Panc1 (cell line): ENCODE results near the gene GRIP2. TPM values are rescaled to one million over a fixed set of nuclear protein-coding genes. Genes with fewer than 3 reads are reported as not detected.
A peak's percentile ranks its signal among the peaks of the same experiment; 100 is the strongest.

Source experiments
- ATAC-seq: fragments of 200-7000 bp; cut with Tn5 transposase; 2 replicates; pipeline ENCODE4 v1.9.1; 2020; ENCODE audit warnings: mild to moderate bottlenecking, moderate library complexity
- BruUV-seq: library from RNA; stranded (reverse); fragments of 400-500 nt; replicated peaks from 2 replicates; lab custom pipeline; 2021; lab: Mats Ljungman, UMichigan
- CTCF ChIA-PET: fragments of 300-600 bp; sonication (Branson Sonifier 250); formaldehyde crosslinking; loops from one replicate; lab custom pipeline; 2022; ENCODE audit warnings: antibody characterized with exemption; lab: Charles Lee
- POLR2A ChIA-PET: fragments of 300-600 bp; sonication (Branson Sonifier 250); formaldehyde crosslinking; loops from one replicate; lab custom pipeline; 2022; ENCODE audit warnings: antibody characterized with exemption; lab: Charles Lee
- DNase-seq: peaks from one replicate; pipeline ENCODE4 v3.0.0-alpha.2; 2010; ENCODE audit warnings: low read depth, low spot score
- H3K27ac ChIP-seq: 2 replicates; pipeline ENCODE4 v1.5.1; 2011; ENCODE audit warnings: mild to moderate bottlenecking, low read length, inconsistent platforms
- H3K27me3 ChIP-seq: fragments of 200-500 bp; sonication (Bioruptor generic); 2 replicates; pipeline ENCODE4 v1.6.0; 2014; ENCODE audit warnings: low read length, inconsistent platforms; ENCODE audit not compliant: control insufficient read depth, insufficient read depth
- H3K36me3 ChIP-seq: fragments of 200-500 bp; sonication (Bioruptor generic); 2 replicates; pipeline ENCODE4 v1.5.1; 2014; ENCODE audit warnings: inconsistent platforms, mild to moderate bottlenecking, low read length, moderate library complexity; ENCODE audit not compliant: control insufficient read depth, insufficient read depth
- H3K4me1 ChIP-seq: 2 replicates; pipeline ENCODE4 v1.5.1; 2011; ENCODE audit warnings: inconsistent platforms, mild to moderate bottlenecking, low read length, moderate library complexity; ENCODE audit not compliant: control insufficient read depth, insufficient read depth
- H3K4me3 ChIP-seq, 2 experiments: 2 replicates each; pipeline ENCODE4 v1.5.1; 2011 to 2012; ENCODE audit warnings: low read depth in 2 of 2, low read length in 2 of 2, mild to moderate bottlenecking in 2 of 2, inconsistent platforms in 1 of 2, moderate library complexity in 1 of 2
- H3K9me3 ChIP-seq: fragments of 200-500 bp; sonication (Bioruptor generic); 2 replicates; pipeline ENCODE4 v1.5.1; 2014; ENCODE audit warnings: low read depth, mild to moderate bottlenecking, inconsistent platforms, low read length, moderate library complexity; ENCODE audit not compliant: control insufficient read depth, insufficient read depth
- SIN3A ChIP-seq: IDR thresholded peaks from 2 replicates; pipeline ENCODE4 v1.6.1; 2012; ENCODE audit warnings: low read depth, mild to moderate bottlenecking, low read length, moderate library complexity, borderline replicate concordance; ENCODE audit not compliant: insufficient read depth
- TCF7L2 ChIP-seq: IDR thresholded peaks from 2 replicates; pipeline ENCODE4 v1.6.1; 2011; ENCODE audit warnings: mild to moderate bottlenecking, low read depth, low read length, inconsistent platforms
- in situ Hi-C: cut with HindIII; loops from 2 replicates; pipeline ENCODE4 v1.10.0; 2016; ENCODE audit warnings: low sequenced_read_pairs, low pct_unique_long_range_greater_than_20kb
- intact Hi-C: fragments of 100-400 bp; cut with micrococcal nuclease; formaldehyde crosslinking; loops from one replicate; pipeline ENCODE4 v1.10.0; 2022; ENCODE audit not compliant: unreplicated experiment
- total RNA-seq: library from RNA; stranded (reverse); gene quantifications from one replicate; pipeline ENCODE4 v1.2.1, GENCODE V29; 2021; ENCODE audit not compliant: unreplicated experiment
- TF ChIP-seq, protein P1 (sequence below): fragments of 450-650 bp; IDR thresholded peaks from 2 replicates; pipeline ENCODE4 v1.5.1; 2017; ENCODE audit warnings: mild to moderate bottlenecking
- TF ChIP-seq, protein P2 (sequence below), 2 experiments: IDR thresholded peaks; 2 replicates each; pipeline ENCODE4 v1.6.1; 2011 to 2012; ENCODE audit warnings: low read depth in 2 of 2, control low read depth in 1 of 2, low read length in 1 of 2, mild to moderate bottlenecking in 1 of 2, moderate library complexity in 1 of 2; ENCODE audit not compliant: insufficient read depth in 1 of 2

GRIP2 gene
- total RNA-seq, 1 experiment from 2014 or later, result 6.5 TPM

DNA sequence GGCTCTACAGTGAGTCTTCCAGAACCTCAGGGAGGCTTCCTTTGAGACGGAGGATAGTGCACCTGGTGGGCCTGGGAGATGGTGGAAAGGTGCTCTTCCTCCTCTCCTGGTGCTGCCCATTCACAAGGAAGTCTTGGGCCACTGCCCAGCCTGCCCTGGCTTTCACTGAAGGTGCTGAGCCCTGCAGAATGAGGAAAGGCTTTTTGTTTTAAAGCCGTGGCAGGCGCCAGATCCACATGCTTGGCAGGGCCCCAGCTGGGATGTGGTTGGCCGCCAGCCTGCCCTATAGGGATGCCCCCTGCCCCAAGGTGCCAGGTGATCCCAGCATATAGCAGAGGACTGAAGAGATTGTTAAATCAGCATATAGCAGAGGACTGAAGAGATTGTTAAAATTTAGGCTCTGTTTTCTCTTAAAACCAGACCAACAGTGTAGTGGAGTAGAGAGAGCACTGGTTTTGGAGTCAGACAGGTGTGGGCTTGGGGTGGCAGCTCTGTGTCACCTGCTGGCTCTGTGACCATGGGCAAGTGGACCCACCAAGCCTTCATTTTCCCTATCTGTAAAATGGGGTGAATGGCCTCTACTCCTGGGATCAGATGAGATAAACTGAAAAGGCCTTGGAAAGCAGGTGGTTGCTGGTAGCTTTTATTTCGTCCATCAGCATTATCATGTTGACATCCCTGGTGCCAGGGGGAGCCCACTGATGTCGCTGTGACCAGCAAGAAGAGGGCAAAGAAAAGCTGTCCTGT lies 84.4 kb downstream of the GRIP2 start:
- Histone ChIP-seq H3K4me1 (peaks cover 84% of the 10 kb centered on the region), H3K4me3 (no peak overlapping the region), H3K27me3 (no peaks in the 10 kb centered on the region), H3K9me3 (no peaks in the 10 kb centered on the region), H3K36me3 (no peaks in the 10 kb centered on the region; the same call in 1 of the 2 replicates), H3K27ac (peak overlapping the region; percentile 54)
- intact Hi-C loops (loop anchor here (10.0 kb wide), 1 partner anchor 51 kb away; the partner anchor contains the start of gene SLC6A6), in situ Hi-C loops (no loop called here)
- ChIA-PET POLR2A (no interaction called here), CTCF (no interaction called here)
- ATAC-seq, result no peak
- no peak for DNase-seq
- BruUV-seq, result no TSS peak
- TF ChIP-seq SIN3A, result no peak
- TF ChIP-seq, protein P1, sequence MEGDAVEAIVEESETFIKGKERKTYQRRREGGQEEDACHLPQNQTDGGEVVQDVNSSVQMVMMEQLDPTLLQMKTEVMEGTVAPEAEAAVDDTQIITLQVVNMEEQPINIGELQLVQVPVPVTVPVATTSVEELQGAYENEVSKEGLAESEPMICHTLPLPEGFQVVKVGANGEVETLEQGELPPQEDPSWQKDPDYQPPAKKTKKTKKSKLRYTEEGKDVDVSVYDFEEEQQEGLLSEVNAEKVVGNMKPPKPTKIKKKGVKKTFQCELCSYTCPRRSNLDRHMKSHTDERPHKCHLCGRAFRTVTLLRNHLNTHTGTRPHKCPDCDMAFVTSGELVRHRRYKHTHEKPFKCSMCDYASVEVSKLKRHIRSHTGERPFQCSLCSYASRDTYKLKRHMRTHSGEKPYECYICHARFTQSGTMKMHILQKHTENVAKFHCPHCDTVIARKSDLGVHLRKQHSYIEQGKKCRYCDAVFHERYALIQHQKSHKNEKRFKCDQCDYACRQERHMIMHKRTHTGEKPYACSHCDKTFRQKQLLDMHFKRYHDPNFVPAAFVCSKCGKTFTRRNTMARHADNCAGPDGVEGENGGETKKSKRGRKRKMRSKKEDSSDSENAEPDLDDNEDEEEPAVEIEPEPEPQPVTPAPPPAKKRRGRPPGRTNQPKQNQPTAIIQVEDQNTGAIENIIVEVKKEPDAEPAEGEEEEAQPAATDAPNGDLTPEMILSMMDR, result no peak

DNA sequence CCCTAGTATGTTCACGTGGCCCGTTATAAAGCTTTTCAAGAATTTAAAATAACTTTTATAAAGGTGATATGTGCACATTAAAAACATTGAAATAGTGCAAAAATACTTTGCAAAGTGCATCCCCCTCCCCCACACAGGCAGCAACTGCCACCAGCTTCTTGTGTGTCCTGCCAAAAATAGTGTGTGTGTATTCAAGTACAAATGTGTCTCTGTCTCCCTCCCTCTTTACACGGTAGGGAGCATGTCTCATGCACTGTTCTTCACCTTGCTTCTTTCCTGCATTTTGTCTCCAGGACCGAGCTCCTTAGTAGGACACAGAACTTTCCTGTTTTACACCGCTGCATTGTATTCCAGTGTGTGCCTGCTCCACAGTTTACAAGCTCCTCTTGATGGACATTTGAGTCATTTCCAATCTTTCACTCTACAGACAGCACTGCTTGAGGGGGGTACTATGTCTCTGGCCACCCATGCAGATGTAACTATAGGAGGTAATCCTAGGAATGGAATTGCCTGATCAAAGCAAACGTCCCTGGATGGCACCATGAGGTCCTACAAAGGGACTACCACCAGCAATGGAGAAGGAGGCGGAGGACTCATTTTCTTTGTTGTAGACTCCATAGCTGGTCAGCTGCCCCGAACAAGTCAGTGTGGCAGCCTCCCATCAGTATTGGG lies 85.4 kb downstream of the GRIP2 start:
- no peak for ATAC-seq
- ChIA-PET CTCF (no interaction called here), POLR2A (no interaction called here)
- H3K36me3 ChIP-seq, result no peaks in the 10 kb centered on the region; the same call in 1 of the 2 replicates
- H3K9me3 ChIP-seq, result no peaks in the 10 kb centered on the region
- peaks cover 74% of the 10 kb centered on the region for H3K4me1 ChIP-seq
- H3K4me3 ChIP-seq, result no peak overlapping the region
- intact Hi-C loops (loop anchor here (10.0 kb wide), 1 partner anchor 50 kb away; the partner anchor contains the start of gene SLC6A6), in situ Hi-C loops (no loop called here)
- no peak for TF ChIP-seq SIN3A
- TF ChIP-seq, protein P2, sequence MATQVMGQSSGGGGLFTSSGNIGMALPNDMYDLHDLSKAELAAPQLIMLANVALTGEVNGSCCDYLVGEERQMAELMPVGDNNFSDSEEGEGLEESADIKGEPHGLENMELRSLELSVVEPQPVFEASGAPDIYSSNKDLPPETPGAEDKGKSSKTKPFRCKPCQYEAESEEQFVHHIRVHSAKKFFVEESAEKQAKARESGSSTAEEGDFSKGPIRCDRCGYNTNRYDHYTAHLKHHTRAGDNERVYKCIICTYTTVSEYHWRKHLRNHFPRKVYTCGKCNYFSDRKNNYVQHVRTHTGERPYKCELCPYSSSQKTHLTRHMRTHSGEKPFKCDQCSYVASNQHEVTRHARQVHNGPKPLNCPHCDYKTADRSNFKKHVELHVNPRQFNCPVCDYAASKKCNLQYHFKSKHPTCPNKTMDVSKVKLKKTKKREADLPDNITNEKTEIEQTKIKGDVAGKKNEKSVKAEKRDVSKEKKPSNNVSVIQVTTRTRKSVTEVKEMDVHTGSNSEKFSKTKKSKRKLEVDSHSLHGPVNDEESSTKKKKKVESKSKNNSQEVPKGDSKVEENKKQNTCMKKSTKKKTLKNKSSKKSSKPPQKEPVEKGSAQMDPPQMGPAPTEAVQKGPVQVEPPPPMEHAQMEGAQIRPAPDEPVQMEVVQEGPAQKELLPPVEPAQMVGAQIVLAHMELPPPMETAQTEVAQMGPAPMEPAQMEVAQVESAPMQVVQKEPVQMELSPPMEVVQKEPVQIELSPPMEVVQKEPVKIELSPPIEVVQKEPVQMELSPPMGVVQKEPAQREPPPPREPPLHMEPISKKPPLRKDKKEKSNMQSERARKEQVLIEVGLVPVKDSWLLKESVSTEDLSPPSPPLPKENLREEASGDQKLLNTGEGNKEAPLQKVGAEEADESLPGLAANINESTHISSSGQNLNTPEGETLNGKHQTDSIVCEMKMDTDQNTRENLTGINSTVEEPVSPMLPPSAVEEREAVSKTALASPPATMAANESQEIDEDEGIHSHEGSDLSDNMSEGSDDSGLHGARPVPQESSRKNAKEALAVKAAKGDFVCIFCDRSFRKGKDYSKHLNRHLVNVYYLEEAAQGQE (IDR thresholded peaks at IDR 0.05; ENCODE audit: insufficient read depth in 1 of 2, low read depth in 2 of 2, low read length in 1 of 2), result no peak
- no peak for TF ChIP-seq TCF7L2
- peak overlapping the region; percentile 54; the same call in 1 of the 2 replicates for H3K27ac ChIP-seq
- no peaks in the 10 kb centered on the region for H3K27me3 ChIP-seq
- no TSS peak for BruUV-seq
- DNase-seq, result no peak
